GM23338 (cell line): Measurements from ENCODE around the gene PBLD. TPM values are rescaled to one million over a fixed set of nuclear protein-coding genes. Genes with fewer than 3 reads are reported as not detected.

Experiments
- CREB1 ChIP-seq: fragments of 250-450 bp; sonication (Bioruptor Pico); IDR thresholded peaks from 2 replicates; pipeline ENCODE4 v1.5.0; 2020; ENCODE audit warnings: low read depth, mild to moderate bottlenecking, moderate library complexity
- EZH2 ChIP-seq: fragments of 200-600 bp; sonication (generic); IDR thresholded peaks from one replicate; pipeline ENCODE4 v1.8.0; 2017; ENCODE audit warnings: antibody characterized with exemption, mild to moderate bottlenecking, low read depth; ENCODE audit not compliant: unreplicated experiment
- EZH2phosphoT487 ChIP-seq: fragments of 200-600 bp; sonication (generic); IDR thresholded peaks from one replicate; pipeline ENCODE4 v1.8.1; 2018; ENCODE audit warnings: antibody characterized with exemption; ENCODE audit not compliant: unreplicated experiment
- JUNB ChIP-seq: IDR thresholded peaks from one replicate; pipeline ENCODE4 v1.6.1; 2016; ENCODE audit warnings: antibody characterized with exemption; ENCODE audit not compliant: unreplicated experiment
- NANOG ChIP-seq: IDR thresholded peaks from 2 replicates; pipeline ENCODE4 v1.6.1; 2016; ENCODE audit warnings: antibody characterized with exemption, borderline replicate concordance
- STAT1 ChIP-seq: IDR thresholded peaks from one replicate; pipeline ENCODE4 v1.6.1; 2016; ENCODE audit warnings: antibody characterized with exemption; ENCODE audit not compliant: unreplicated experiment
- ZNF331 ChIP-seq: fragments of 250-450 bp; sonication (Bioruptor Pico); IDR thresholded peaks from 2 replicates; pipeline ENCODE4 v1.5.0; 2020; ENCODE audit warnings: low read depth, mild to moderate bottlenecking, moderate library complexity
- ZNF462 ChIP-seq: fragments of 250-450 bp; sonication (Bioruptor Pico); IDR thresholded peaks from 2 replicates; pipeline ENCODE4 v1.5.0; 2020; ENCODE audit warnings: mild to moderate bottlenecking, moderate library complexity
- polyA plus RNA-seq: library from polyadenylated mRNA; unstranded; fragments of >200 nt; fragmentation: Nextera tagmentation; extraction: Ambion mirVana; gene quantifications from 2 replicates; pipeline ENCODE4 v1.2.1, GENCODE V29; 2016
- total RNA-seq: library from RNA; depleted of rRNA; stranded (reverse); fragments of >200 nt; shearing (Covaris generic); gene quantifications from 2 replicates; pipeline ENCODE4 v1.2.3, GENCODE V29; 2014
- TF ChIP-seq, protein P1 (sequence below): IDR thresholded peaks from one replicate; pipeline ENCODE4 v1.6.1; 2018; ENCODE audit warnings: antibody characterized with exemption; ENCODE audit not compliant: unreplicated experiment

The PBLD gene
- total and polyA plus RNA-seq, 2 experiments from 2014 or later, result 0.90 to 1.5 TPM

DNA sequence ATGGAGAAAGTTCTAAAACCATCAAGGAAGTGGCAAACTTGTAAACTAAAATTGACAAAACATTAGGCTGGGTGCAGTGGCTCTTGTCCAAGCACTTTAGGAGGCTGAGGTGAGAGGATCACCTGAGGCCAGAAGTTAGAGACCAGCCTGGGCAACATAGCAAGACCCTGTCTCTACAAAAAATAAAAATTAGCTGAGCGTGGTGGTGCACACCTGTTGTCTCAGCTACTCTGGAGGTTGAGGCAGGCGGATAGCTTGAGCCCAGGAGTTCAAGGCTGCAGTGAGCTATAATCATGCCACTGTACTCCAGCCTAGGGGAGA, 30.3 kb downstream of the PBLD start (continued):
- TF ChIP-seq ZNF462 (CRISPR knock-in tag) (no peak), EZH2phosphoT487 (no peak), CREB1 (CRISPR knock-in tag) (no peak), EZH2 (no peak), ZNF331 (CRISPR knock-in tag) (no peak), STAT1 (no peak), JUNB (no peak), NANOG (no peak)
- TF ChIP-seq, protein P1, sequence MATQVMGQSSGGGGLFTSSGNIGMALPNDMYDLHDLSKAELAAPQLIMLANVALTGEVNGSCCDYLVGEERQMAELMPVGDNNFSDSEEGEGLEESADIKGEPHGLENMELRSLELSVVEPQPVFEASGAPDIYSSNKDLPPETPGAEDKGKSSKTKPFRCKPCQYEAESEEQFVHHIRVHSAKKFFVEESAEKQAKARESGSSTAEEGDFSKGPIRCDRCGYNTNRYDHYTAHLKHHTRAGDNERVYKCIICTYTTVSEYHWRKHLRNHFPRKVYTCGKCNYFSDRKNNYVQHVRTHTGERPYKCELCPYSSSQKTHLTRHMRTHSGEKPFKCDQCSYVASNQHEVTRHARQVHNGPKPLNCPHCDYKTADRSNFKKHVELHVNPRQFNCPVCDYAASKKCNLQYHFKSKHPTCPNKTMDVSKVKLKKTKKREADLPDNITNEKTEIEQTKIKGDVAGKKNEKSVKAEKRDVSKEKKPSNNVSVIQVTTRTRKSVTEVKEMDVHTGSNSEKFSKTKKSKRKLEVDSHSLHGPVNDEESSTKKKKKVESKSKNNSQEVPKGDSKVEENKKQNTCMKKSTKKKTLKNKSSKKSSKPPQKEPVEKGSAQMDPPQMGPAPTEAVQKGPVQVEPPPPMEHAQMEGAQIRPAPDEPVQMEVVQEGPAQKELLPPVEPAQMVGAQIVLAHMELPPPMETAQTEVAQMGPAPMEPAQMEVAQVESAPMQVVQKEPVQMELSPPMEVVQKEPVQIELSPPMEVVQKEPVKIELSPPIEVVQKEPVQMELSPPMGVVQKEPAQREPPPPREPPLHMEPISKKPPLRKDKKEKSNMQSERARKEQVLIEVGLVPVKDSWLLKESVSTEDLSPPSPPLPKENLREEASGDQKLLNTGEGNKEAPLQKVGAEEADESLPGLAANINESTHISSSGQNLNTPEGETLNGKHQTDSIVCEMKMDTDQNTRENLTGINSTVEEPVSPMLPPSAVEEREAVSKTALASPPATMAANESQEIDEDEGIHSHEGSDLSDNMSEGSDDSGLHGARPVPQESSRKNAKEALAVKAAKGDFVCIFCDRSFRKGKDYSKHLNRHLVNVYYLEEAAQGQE, result no peak
